Testis (tissue), 3 donors: ENCODE measurements around the gene PLEKHG5. TPM values are rescaled to one million over a fixed set of nuclear protein-coding genes. Genes with fewer than 3 reads are reported as not detected.

Source experiments
- DNase-seq: peaks from one replicate; pipeline ENCODE4 v3.0.0-alpha.2; 2019
- H3K27ac ChIP-seq, 2 donors: fragments of 200-600 bp; sonication (generic); one replicate each; pipeline ENCODE4 v1.5.1; 2019
- H3K27me3 ChIP-seq: fragments of 200-600 bp; sonication (generic); one replicate; pipeline ENCODE4 v1.5.1; 2019
- H3K36me3 ChIP-seq: fragments of 200-600 bp; sonication (generic); one replicate; pipeline ENCODE4 v1.5.1; 2017; ENCODE audit warnings: low read depth; ENCODE audit errors: missing control alignments
- H3K4me1 ChIP-seq: fragments of 200-600 bp; sonication (generic); one replicate; pipeline ENCODE4 v1.5.1; 2019
- H3K4me3 ChIP-seq, 2 donors: fragments of 200-600 bp; sonication (generic); one replicate each; pipeline ENCODE4 v1.5.1; 2017 to 2019
- H3K9me3 ChIP-seq: fragments of 200-600 bp; sonication (generic); one replicate; pipeline ENCODE4 v1.5.1; 2017
- POLR2A ChIP-seq: fragments of 450-650 bp; IDR thresholded peaks from one replicate; pipeline ENCODE4 v1.6.1; 2017; ENCODE audit warnings: antibody characterized with exemption, mild to moderate bottlenecking, moderate library complexity
- WGBS, 2 donors: methylation state at CpG; one replicate each; pipeline ENCODE4 v1.1.5; 2018; 5-methylcytosine and 5-hydroxymethylcytosine counted together
- intact Hi-C: fragments of 100-400 bp; cut with DNase I; formaldehyde crosslinking; loops from one replicate; pipeline ENCODE4 v1.15.1; 2023; ENCODE audit warnings: low total_unique reads
- polyA plus RNA-seq: library from polyadenylated mRNA; stranded (reverse); fragments of 350-450 nt; fragmentation: Illumina TruSeq; extraction: RNeasy Lipid Tissue Mini Kit (QIAGEN cat#74804); gene quantifications from one replicate; pipeline ENCODE4 v1.2.3, GENCODE V29; 2014; ENCODE audit warnings: low read depth, low replicate concordance; ENCODE audit not compliant: insufficient read depth
- total RNA-seq, 2 donors: library from RNA; depleted of rRNA; stranded (reverse); fragments of >200 nt; gene quantifications; one replicate each; pipeline ENCODE4 v1.2.3, GENCODE V29; 2016
- TF ChIP-seq, protein P1 (sequence below), 3 experiments: fragments of 450-650 bp in 2 of 3; fragments of 200-600 bp in 1 of 3; sonication (generic) in 1 of 3; IDR thresholded peaks; one replicate each; pipeline ENCODE4 v1.5.1; 2016 to 2019; ENCODE audit warnings: antibody characterized with exemption in 3 of 3, mild to moderate bottlenecking in 2 of 3, moderate library complexity in 1 of 3

PLEKHG5 gene
- total and polyA plus RNA-seq, 3 donors from 2014 or later = 8.1 to 16.4 (median 13.7) TPM

DNA sequence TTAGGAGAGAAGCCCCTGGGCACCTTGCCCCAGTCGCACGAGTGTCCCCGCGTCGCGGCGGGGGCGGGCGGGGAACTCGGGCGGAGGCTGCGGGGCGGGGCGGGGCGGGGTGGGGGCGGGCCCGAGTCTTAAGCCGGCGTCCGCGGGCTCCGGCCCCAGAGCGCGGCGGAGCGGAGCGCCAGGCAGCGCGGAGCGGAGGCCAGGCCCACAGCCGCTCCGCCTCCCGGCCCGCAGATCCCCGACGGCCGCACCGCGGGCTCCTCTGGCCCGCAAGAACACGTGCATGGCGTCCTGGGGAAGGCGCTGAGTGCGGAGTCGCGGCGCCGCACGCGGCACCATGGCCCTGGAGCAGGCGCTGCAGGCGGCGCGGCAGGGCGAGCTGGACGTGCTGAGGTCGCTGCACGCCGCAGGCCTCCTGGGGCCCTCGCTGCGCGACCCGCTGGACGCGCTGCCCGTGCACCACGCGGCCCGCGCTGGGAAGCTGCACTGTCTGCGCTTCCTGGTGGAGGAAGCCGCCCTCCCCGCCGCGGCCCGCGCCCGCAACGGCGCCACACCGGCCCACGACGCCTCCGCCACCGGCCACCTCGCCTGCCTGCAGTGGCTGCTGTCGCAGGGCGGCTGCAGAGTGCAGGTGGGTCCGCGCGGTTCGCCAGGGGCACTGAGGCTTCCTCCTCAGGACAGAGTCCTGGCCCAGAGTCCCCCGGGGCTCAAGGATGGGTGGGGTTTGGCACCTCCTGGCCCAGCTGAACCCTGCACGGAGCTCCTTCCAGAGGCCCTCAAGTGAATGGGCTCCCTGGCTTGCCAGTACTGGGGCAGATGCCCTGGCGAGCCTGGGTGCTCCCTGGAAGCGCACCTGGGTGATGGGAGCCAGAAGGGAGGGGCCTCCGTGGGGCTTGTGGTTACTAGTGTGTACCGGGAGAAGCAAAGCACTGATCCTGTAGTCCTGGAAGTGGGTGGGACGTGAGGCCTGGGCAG is 66.6 kb downstream of the PLEKHG5 start, which contains the start of gene ESPN:
Gene ESPN, plus strand, starts transcription at position 158 of the 975 bp plus-strand sequence. Its CDS starts 180 bp downstream, at position 338.
- peaks cover 25% of the 10 kb centered on the region for H3K4me1 ChIP-seq
- H3K27me3 ChIP-seq = no peaks in the 10 kb centered on the region
- no peaks in the 10 kb centered on the region for H3K9me3 ChIP-seq
- peak within 1 kb of the TSS; percentile 45 to 56 for H3K4me3 ChIP-seq
- intact Hi-C loops = no loop called here
- no peaks in the 10 kb centered on the region for H3K36me3 ChIP-seq
- no peak for DNase-seq
- no peak for TF ChIP-seq POLR2A
- TF ChIP-seq, protein P1, sequence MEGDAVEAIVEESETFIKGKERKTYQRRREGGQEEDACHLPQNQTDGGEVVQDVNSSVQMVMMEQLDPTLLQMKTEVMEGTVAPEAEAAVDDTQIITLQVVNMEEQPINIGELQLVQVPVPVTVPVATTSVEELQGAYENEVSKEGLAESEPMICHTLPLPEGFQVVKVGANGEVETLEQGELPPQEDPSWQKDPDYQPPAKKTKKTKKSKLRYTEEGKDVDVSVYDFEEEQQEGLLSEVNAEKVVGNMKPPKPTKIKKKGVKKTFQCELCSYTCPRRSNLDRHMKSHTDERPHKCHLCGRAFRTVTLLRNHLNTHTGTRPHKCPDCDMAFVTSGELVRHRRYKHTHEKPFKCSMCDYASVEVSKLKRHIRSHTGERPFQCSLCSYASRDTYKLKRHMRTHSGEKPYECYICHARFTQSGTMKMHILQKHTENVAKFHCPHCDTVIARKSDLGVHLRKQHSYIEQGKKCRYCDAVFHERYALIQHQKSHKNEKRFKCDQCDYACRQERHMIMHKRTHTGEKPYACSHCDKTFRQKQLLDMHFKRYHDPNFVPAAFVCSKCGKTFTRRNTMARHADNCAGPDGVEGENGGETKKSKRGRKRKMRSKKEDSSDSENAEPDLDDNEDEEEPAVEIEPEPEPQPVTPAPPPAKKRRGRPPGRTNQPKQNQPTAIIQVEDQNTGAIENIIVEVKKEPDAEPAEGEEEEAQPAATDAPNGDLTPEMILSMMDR (IDR thresholded peaks at IDR 0.05) = no peak
- no peak within 1 kb of the TSS for H3K27ac ChIP-seq
- 11 to 47% methylated on average over 3 to 17 of the region's 99 CpGs for WGBS, 2 donors

DNA sequence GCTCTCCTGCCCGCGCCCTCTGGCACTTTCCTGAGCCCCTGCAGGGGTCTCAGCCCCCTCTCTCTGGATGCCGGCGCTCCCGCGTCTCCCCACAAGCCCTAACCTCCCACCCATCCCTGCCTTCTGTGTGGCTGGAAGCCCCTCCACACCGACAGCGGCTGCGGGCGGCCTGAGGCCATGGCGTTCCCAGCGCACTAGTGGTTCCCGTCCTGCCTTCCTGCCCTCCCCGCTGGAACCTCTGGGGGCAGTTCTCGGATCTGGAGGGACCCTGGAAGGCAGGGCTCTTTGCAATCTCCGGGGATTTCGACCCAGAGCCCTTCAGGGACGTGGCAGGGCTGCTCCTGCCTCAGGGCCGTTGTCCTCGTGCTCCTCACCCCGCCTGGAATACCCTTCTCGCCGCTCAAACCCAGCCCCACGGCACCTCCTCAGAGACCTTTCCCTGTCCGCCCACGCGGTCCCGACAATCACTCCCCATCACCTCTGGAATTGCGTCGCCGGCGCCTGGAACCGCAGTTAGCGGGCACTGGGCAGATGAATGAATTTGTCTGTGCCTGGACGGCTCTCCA is 67.4 kb downstream of the PLEKHG5 start:
- Histone ChIP-seq H3K36me3 (no peaks in the 10 kb centered on the region), H3K4me1 (peaks cover 33% of the 10 kb centered on the region), H3K27me3 (no peaks in the 10 kb centered on the region), H3K27ac (no peak overlapping the region), H3K4me3 (peak overlapping the region; percentile 45 to 56), H3K9me3 (no peaks in the 10 kb centered on the region)
- no peak for DNase-seq
- intact Hi-C loops = no loop called here
- TF ChIP-seq POLR2A = no peak
- TF ChIP-seq, protein P1 (IDR thresholded peaks at IDR 0.05) = no peak
- 1 to 4% methylated on average over 19 to 34 of the region's 35 CpGs for WGBS, 2 donors

DNA sequence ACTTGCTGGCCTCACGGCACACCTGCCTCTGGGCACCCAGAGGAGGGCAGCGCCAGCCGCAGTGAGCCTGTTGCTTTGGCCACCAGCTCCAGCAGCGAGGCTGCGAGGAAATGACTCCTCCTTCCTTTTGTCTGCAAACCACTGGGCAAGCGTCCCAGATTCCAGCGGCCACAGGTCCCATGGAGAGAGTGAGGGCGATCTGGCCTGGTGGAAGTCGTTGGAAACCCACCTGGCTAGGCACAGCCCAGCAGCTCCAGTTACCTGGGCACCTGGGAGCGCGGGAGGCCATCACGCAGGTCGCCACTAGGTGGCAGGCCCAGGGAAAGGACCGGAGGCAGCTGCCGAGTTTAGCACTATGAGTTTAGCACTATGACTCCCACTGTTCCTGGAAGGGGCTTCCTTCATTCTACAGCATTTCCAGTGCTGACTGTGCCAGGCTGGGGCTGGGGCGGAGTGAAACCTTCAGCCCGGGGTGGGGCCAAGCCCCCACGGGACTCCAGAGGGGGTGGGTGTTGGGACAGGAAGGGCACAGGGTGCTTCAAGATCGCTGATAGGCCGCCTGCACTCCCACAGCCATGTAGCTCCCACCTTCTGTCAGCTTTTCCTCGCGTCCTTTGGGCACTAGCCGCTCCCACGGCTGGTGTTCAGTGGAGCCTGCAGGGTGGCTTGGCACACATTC is 68.0 kb downstream of the PLEKHG5 start:
- intact Hi-C loops = no loop called here
- peak; percentile 76 for DNase-seq
- H3K4me1 ChIP-seq = peaks cover 34% of the 10 kb centered on the region
- no peaks in the 10 kb centered on the region for H3K27me3 ChIP-seq
- no peaks in the 10 kb centered on the region for H3K9me3 ChIP-seq
- peak overlapping the region in 1 of 2 donors; percentile 56 for H3K4me3 ChIP-seq
- no peak for TF ChIP-seq POLR2A
- TF ChIP-seq, protein P1 (IDR thresholded peaks at IDR 0.05) = peak; percentile 49 to 71 (median 57)
- 2 to 15% methylated on average over 10 to 24 of the region's 24 CpGs for WGBS, 2 donors
- H3K36me3 ChIP-seq = no peaks in the 10 kb centered on the region
- no peak overlapping the region for H3K27ac ChIP-seq

DNA sequence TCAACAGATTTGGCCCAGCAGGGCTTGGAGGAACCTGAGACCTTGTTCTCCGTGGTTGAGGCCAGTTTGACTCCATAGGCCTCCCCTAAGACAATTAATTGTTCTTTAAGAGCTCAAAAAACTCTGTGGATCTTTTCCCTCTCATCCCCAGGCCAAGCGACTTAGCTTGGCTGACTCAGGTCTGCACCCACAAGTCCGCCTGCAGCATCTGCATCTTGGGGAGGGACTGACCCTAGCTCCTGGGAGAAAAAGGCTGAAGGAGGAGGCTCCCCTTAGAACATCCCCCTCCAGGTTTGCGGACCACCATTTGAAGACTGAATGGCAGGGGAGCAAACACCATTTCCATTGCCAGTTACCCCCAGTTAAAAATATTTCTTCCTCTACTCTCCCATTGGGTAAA is 70.2 kb downstream of the PLEKHG5 start:
- H3K27me3 ChIP-seq = no peaks in the 10 kb centered on the region
- peaks cover 28% of the 10 kb centered on the region for H3K4me1 ChIP-seq

More for the DNA sequence above, 70.2 kb downstream of the PLEKHG5 start:
- TF ChIP-seq POLR2A = no peak
- TF ChIP-seq, protein P1 (IDR thresholded peaks at IDR 0.05) = no peak
- Histone ChIP-seq H3K9me3 (no peaks in the 10 kb centered on the region), H3K4me3 (peak overlapping the region in 1 of 2 donors; percentile 50), H3K27ac (no peak overlapping the region), H3K36me3 (no peaks in the 10 kb centered on the region)
- 69 to 80% methylated on average over 4 of the region's 4 CpGs for WGBS, 2 donors
- DNase-seq = no peak
- intact Hi-C loops = no loop called here
